H1 (cell line): Measurements from ENCODE around the gene CEP85. TPM values are rescaled to one million over a fixed set of nuclear protein-coding genes. Genes with fewer than 3 reads are reported as not detected.

Experiments used
- CTCF ChIA-PET: fragments of 300-600 bp; sonication (Branson Sonifier 250); formaldehyde crosslinking; loops from one replicate; lab custom pipeline; 2021; ENCODE audit not compliant: partially characterized antibody; lab: Charles Lee
- POLR2A ChIA-PET: fragments of 300-600 bp; sonication (Branson Sonifier 250); formaldehyde crosslinking; loops from one replicate; lab custom pipeline; 2021; ENCODE audit warnings: inconsistent platforms; ENCODE audit not compliant: partially characterized antibody; lab: Charles Lee
- DNase-seq, 2 experiments: peaks; one replicate each; pipeline versions ENCODE4 v3.0.0 to v3.0.0-alpha.2; 2010 to 2022; ENCODE audit warnings: low spot score in 2 of 2, low read depth in 1 of 2, mixed read lengths in 1 of 2
- FAIRE-seq: peaks from 2 replicates; lab custom pipeline; 2011; peaks lifted over from hg19 to GRCh38; lab: Jason Lieb, UNC
- H2AFZ ChIP-seq: 2 replicates; pipeline ENCODE4 v1.8.1; 2012; ENCODE audit warnings: low read length, inconsistent platforms
- H2AK5ac ChIP-seq: 2 replicates; pipeline ENCODE4 v1.6.1; 2013; ENCODE audit warnings: low read depth, low read length
- H2BK120ac ChIP-seq: replicated peaks from 2 replicates; pipeline ENCODE3; 2013; ENCODE audit warnings: low read depth, low read length, inconsistent platforms
- H2BK12ac ChIP-seq: 2 replicates; pipeline ENCODE4 v1.6.1; 2013; ENCODE audit warnings: low read depth, low read length
- H2BK15ac ChIP-seq: 2 replicates; pipeline ENCODE4 v1.6.1; 2013; ENCODE audit warnings: low read length
- H2BK20ac ChIP-seq: 2 replicates; pipeline ENCODE4 v1.6.1; 2013; ENCODE audit warnings: low read length
- H2BK5ac ChIP-seq: 2 replicates; pipeline ENCODE4 v1.6.1; 2013; ENCODE audit warnings: low read depth, low read length
- H3K14ac ChIP-seq: 2 replicates; pipeline ENCODE4 v1.6.1; 2013; ENCODE audit warnings: inconsistent platforms; ENCODE audit not compliant: insufficient read length
- H3K18ac ChIP-seq: 2 replicates; pipeline ENCODE4 v1.6.1; 2013; ENCODE audit warnings: low read length; ENCODE audit errors: extremely low read depth
- H3K23ac ChIP-seq: 2 replicates; pipeline ENCODE4 v1.6.1; 2013; ENCODE audit warnings: inconsistent platforms; ENCODE audit not compliant: insufficient read length
- H3K23me2 ChIP-seq: 2 replicates; pipeline ENCODE4 v1.6.1; 2013; ENCODE audit warnings: low read depth, low read length
- H3K27ac ChIP-seq: 2 replicates; pipeline ENCODE4 v1.6.1; 2011; ENCODE audit warnings: low read depth, low read length, inconsistent platforms
- H3K27me3 ChIP-seq, 4 experiments: replicated peaks in 1 of 4; 1 replicate in 1 of 4; 2 replicates in 3 of 4; pipeline versions ENCODE4 v1.6.1 to v1.8.1; 2011 to 2013; ENCODE audit warnings: low read length in 3 of 4, mild to moderate bottlenecking in 3 of 4, inconsistent platforms in 2 of 4, mixed read lengths in 2 of 4, moderate library complexity in 1 of 4; ENCODE audit not compliant: control insufficient read depth in 3 of 4, insufficient read depth in 3 of 4; ENCODE audit errors: extremely low read depth in 1 of 4
- H3K36me3 ChIP-seq, 4 experiments: 2 replicates each; pipeline versions ENCODE4 v1.6.1 to v1.8.1; 2011 to 2013; ENCODE audit warnings: mild to moderate bottlenecking in 4 of 4, low read length in 3 of 4, moderate library complexity in 2 of 4, control low read depth in 1 of 4, inconsistent platforms in 1 of 4; ENCODE audit not compliant: insufficient read depth in 4 of 4, control insufficient read depth in 2 of 4
- H3K4ac ChIP-seq: replicated peaks from 2 replicates; pipeline ENCODE3; 2013; ENCODE audit warnings: low read length, low read depth, mixed read lengths, inconsistent platforms; ENCODE audit not compliant: insufficient read length
- H3K4me1 ChIP-seq, 4 experiments: replicated peaks in 1 of 4; 1 replicate in 1 of 4; 2 replicates in 3 of 4; pipeline versions ENCODE4 v1.6.1 to v1.8.1; 2011 to 2013; ENCODE audit warnings: low read length in 3 of 4, inconsistent platforms in 2 of 4, mixed read lengths in 1 of 4; ENCODE audit not compliant: insufficient read depth in 4 of 4, control insufficient read depth in 3 of 4
- H3K4me2 ChIP-seq, 2 experiments: 2 replicates each; pipeline versions ENCODE4 v1.6.1 to v1.8.1; 2011 to 2013; ENCODE audit warnings: low read depth in 2 of 2, low read length in 2 of 2, control low read depth in 1 of 2, inconsistent platforms in 1 of 2, mild to moderate bottlenecking in 1 of 2; ENCODE audit not compliant: insufficient read depth in 1 of 2
- H3K4me3 ChIP-seq, 4 experiments: fragments of 200-600, 300-600 bp in 1 of 4; sonication (generic), shearing (Covaris generic), sonication (Bioruptor Twin) in 1 of 4; 2 replicates each; pipeline versions ENCODE4 v1.5.1 to v1.8.1; 2011 to 2016; ENCODE audit warnings: low read length in 4 of 4, low read depth in 3 of 4, control low read depth in 2 of 4, inconsistent platforms in 2 of 4, mild to moderate bottlenecking in 2 of 4, mixed read lengths in 1 of 4, moderate library complexity in 1 of 4; ENCODE audit not compliant: insufficient read depth in 2 of 4; ENCODE audit errors: extremely low read depth in 1 of 4
- H3K56ac ChIP-seq: replicated peaks from 2 replicates; pipeline ENCODE3; 2013; ENCODE audit warnings: low read depth, mild to moderate bottlenecking, mixed read lengths, low read length, inconsistent platforms; ENCODE audit not compliant: insufficient read length
- H3K79me1 ChIP-seq: 2 replicates; pipeline ENCODE4 v1.6.1; 2013; ENCODE audit warnings: low read depth, low read length, control low read depth
- H3K79me2 ChIP-seq, 2 experiments: 2 replicates each; pipeline versions ENCODE4 v1.6.1 to v1.8.1; 2012 to 2013; ENCODE audit warnings: low read length in 2 of 2, mild to moderate bottlenecking in 2 of 2, inconsistent platforms in 1 of 2; ENCODE audit not compliant: insufficient read depth in 2 of 2, control insufficient read depth in 1 of 2
- H3K9ac ChIP-seq, 4 experiments: replicated peaks in 1 of 4; 1 replicate in 1 of 4; 2 replicates in 3 of 4; pipeline versions ENCODE4 v1.6.1 to v1.8.1; 2011 to 2013; ENCODE audit warnings: low read depth in 3 of 4, low read length in 3 of 4, control low read depth in 2 of 4, mild to moderate bottlenecking in 2 of 4, moderate library complexity in 2 of 4, inconsistent platforms in 1 of 4; ENCODE audit errors: extremely low read depth in 1 of 4
- H3K9me3 ChIP-seq, 2 experiments: 2 replicates each; pipeline versions ENCODE4 v1.6.1 to v1.8.1; 2012 to 2013; ENCODE audit warnings: mild to moderate bottlenecking in 2 of 2, moderate library complexity in 2 of 2, control low read depth in 1 of 2, inconsistent platforms in 1 of 2, low read depth in 1 of 2, low read length in 1 of 2, mixed read lengths in 1 of 2; ENCODE audit not compliant: insufficient read depth in 2 of 2
- H4K20me1 ChIP-seq, 2 experiments: replicated peaks in 1 of 2; 2 replicates each; pipeline versions ENCODE3 to v1.8.1; 2011 to 2013; ENCODE audit warnings: inconsistent platforms in 2 of 2, low read length in 2 of 2, mild to moderate bottlenecking in 1 of 2; ENCODE audit not compliant: insufficient read depth in 2 of 2, control insufficient read depth in 1 of 2
- H4K5ac ChIP-seq: 2 replicates; pipeline ENCODE4 v1.6.1; 2013; ENCODE audit warnings: low read length, low read depth, mixed read lengths, inconsistent platforms; ENCODE audit not compliant: insufficient read length
- H4K8ac ChIP-seq: 2 replicates; pipeline ENCODE4 v1.8.0; 2013; ENCODE audit warnings: mild to moderate bottlenecking, moderate library complexity, low read length, inconsistent platforms; ENCODE audit not compliant: insufficient read depth; ENCODE audit errors: extremely low read depth
- H4K91ac ChIP-seq: replicated peaks from 2 replicates; pipeline ENCODE3; 2013; ENCODE audit warnings: low read length, mixed read lengths, inconsistent platforms; ENCODE audit not compliant: insufficient read length
- CEBPB ChIP-seq: IDR thresholded peaks from 2 replicates; pipeline ENCODE4 v1.6.1; 2012; ENCODE audit warnings: low read depth, low read length
- CREB1 ChIP-seq: IDR thresholded peaks from 2 replicates; pipeline ENCODE4 v1.6.1; 2012; ENCODE audit warnings: inconsistent platforms
- EZH2 ChIP-seq: fragments of 200-600 bp; sonication (generic); IDR thresholded peaks from 2 replicates; pipeline ENCODE4 v1.7.1; 2012; ENCODE audit warnings: low read depth, mild to moderate bottlenecking, moderate library complexity, low read length, inconsistent platforms; ENCODE audit not compliant: severe bottlenecking
- KDM5A ChIP-seq: fragments of 200-600 bp; IDR thresholded peaks from 2 replicates; pipeline ENCODE4 v1.7.1; 2012; ENCODE audit warnings: mild to moderate bottlenecking, low read length, inconsistent platforms, mixed read lengths
- SRF ChIP-seq: IDR thresholded peaks from 2 replicates; pipeline ENCODE4 v1.6.1; 2011; ENCODE audit warnings: mild to moderate bottlenecking, low read depth, low read length, moderate library complexity
- WGBS, 2 experiments: shearing (Covaris generic) in 1 of 2; methylation state at CpG; one replicate each; pipeline versions ENCODE4 v1.1.6 to v1.1.7; 2013 to 2015; ENCODE audit warnings: low lambda C conversion rate in 2 of 2, mixed read lengths in 2 of 2, inconsistent platforms in 1 of 2, low coverage in 1 of 2, missing lambda C conversion rate in 1 of 2; ENCODE audit not compliant: insufficient replicate concordance in 2 of 2, insufficient coverage in 1 of 2, insufficient read length in 1 of 2; ENCODE audit errors: extremely low coverage in 1 of 2, missing lambda C conversion rate in 1 of 2; 5-methylcytosine and 5-hydroxymethylcytosine counted together
- polyA plus RNA-seq, 7 experiments: library from polyadenylated mRNA; depleted of rRNA in 3 of 7; stranded (reverse) in 5 of 7; unstranded in 2 of 7; fragments of >200 nt in 5 of 7; fragments of 200-250 nt in 2 of 7; gene quantifications; 1 replicate in 5 of 7; 2 replicates in 1 of 7; 4 replicates in 1 of 7; pipeline versions ENCODE4 v1.2.1 to v1.2.3, GENCODE V29; 2011 to 2013; ENCODE audit warnings: missing spikeins in 2 of 7, mixed read lengths in 2 of 7
- total RNA-seq: library from RNA; stranded (reverse); fragmentation: NEBNext Ultra II Directional; extraction: Animal tissue kit (Norgen Biotek cat#: 25700); gene quantifications from 2 replicates; pipeline ENCODE4 v1.2.1, GENCODE V29; 2021

The CEP85 gene
- total and polyA plus RNA-seq, 2 of the 8 experiments (the other 6 are each of a cell fraction or from before 2014, with no cell fraction given), result 40.4 to 43.7 TPM

DNA sequence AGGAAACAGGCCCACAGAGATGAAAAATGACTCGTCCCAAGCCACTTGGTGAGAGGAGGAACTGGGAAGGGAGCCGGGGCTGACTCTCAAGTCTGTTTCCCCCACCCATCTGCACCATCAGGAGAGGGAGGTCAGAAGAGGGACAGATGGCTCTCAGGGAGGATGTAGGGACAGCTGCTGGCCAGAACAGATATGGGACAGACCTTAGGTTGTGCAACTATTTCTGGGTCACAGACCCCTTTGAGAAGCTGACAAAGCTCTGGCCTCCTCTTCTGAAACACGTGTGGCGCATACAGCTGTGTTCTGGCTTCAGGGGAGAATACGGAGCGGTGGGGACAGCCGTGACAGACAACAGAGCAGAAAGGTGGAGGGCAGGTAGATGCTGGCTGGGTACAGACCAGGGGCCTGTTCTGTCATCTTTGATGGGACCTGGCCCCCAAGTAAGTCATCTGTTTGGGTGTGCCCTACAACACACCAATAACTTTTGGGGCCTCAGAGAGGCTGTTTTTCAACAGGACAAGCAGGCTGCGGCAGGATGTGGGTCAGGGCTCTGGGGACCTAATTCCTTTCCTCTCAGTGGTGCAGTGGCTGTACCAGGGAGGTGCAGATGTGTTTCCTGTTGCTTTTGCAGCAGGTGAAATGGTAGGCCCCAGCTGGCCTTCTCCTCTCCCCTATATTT, 53.2 kb downstream of the CEP85 start:
- Histone ChIP-seq H3K23ac (no peak overlapping the region), H3K4ac (no peak overlapping the region), H3K4me2 (no peak overlapping the region), H3K9me3 (no peaks in the 10 kb centered on the region), H2BK15ac (no peak overlapping the region), H4K20me1 (peaks cover 0 to 7% of the 10 kb centered on the region in 2 experiments), H2AK5ac (no peak overlapping the region), H3K79me2 (no peaks in the 10 kb centered on the region), H2BK12ac (no peak overlapping the region), H3K36me3 (no peaks in the 10 kb centered on the region), H3K27me3 (no peaks in the 10 kb centered on the region), H3K79me1 (no peaks in the 10 kb centered on the region), H3K27ac (no peak overlapping the region), H3K23me2 (peaks cover 2% of the 10 kb centered on the region; the same call in 1 of the 2 replicates), H4K8ac (no peak overlapping the region), H3K14ac (no peak overlapping the region), H3K56ac (no peak overlapping the region), H2BK120ac (no peak overlapping the region), H2BK5ac (no peak overlapping the region), H3K4me3 (no peak overlapping the region), H4K5ac (no peak overlapping the region), H3K9ac (no peak overlapping the region; a peak in 1 of 7 replicates), H3K4me1 (peaks cover 0 to 35% (median 24%) of the 10 kb centered on the region in 4 experiments; a peak in 6 of 7 replicates), H2AFZ (no peak overlapping the region), H4K91ac (no peak overlapping the region), H3K18ac (no peak overlapping the region), H2BK20ac (no peak overlapping the region)
- ChIA-PET CTCF (interaction anchor here (1.5 to 39.7 kb wide), 12 partner anchors 11 to 213 kb away, joined by 4 to 1530 read pairs (median 23); partner anchors contain the start of genes CD52, CRYBG2 and UBXN11), POLR2A (interaction anchor here (1.1 to 3.2 kb wide), 2 partner anchors 18 to 32 kb away, joined by 3 to 27 read pairs; partner anchors contain the start of gene CD52)
- WGBS, 2 experiments, result 93% methylated on average over 8 of the region's 8 CpGs; no CpG with 5 or more reads in 1 of the 2 experiments
- TF ChIP-seq KDM5A, result no peak
- no peak for TF ChIP-seq EZH2
- no peak for TF ChIP-seq CREB1
- no peak for TF ChIP-seq SRF
- no peak for TF ChIP-seq CEBPB
- FAIRE-seq (no peak), DNase-seq (no peak)
